Liver (tissue), 9 donors: ENCODE measurements around the gene BMPER. TPM values are rescaled to one million over a fixed set of nuclear protein-coding genes. Genes with fewer than 3 reads are reported as not detected.

Experiments
- DNase-seq: peaks from one replicate; pipeline ENCODE4 v3.0.0-alpha.2; 2017; ENCODE audit warnings: low spot score
- H3K27ac ChIP-seq, 2 donors: one replicate each; pipeline ENCODE4 v1.7.0; 2013; ENCODE audit warnings: inconsistent platforms in 2 of 2, low read length in 2 of 2, control low read depth in 1 of 2, low read depth in 1 of 2, mild to moderate bottlenecking in 1 of 2
- H3K27me3 ChIP-seq, 4 donors: one replicate each; pipeline versions ENCODE4 v1.6.1 to v1.7.0; 2013; ENCODE audit warnings: low read length in 3 of 4, inconsistent platforms in 1 of 4, mild to moderate bottlenecking in 1 of 4, moderate library complexity in 1 of 4; ENCODE audit not compliant: control insufficient read depth in 4 of 4, insufficient read depth in 4 of 4
- H3K36me3 ChIP-seq, 4 donors: one replicate each; pipeline versions ENCODE4 v1.6.1 to v1.7.0; 2013; ENCODE audit warnings: low read length in 3 of 4, mild to moderate bottlenecking in 3 of 4, low read depth in 1 of 4, moderate library complexity in 1 of 4; ENCODE audit not compliant: control insufficient read depth in 4 of 4, insufficient read depth in 3 of 4
- H3K4me1 ChIP-seq, 4 donors: one replicate each; pipeline versions ENCODE4 v1.6.1 to v1.7.0; 2013; ENCODE audit warnings: low read length in 3 of 4, mild to moderate bottlenecking in 3 of 4, moderate library complexity in 1 of 4; ENCODE audit not compliant: control insufficient read depth in 4 of 4, insufficient read depth in 4 of 4
- H3K4me3 ChIP-seq, 3 donors: one replicate each; pipeline versions ENCODE4 v1.6.1 to v1.7.0; 2013; ENCODE audit warnings: low read length in 3 of 3, control low read depth in 1 of 3, low read depth in 1 of 3, mild to moderate bottlenecking in 1 of 3
- H3K9ac ChIP-seq, 2 donors: one replicate each; pipeline ENCODE4 v1.7.0; 2013; ENCODE audit warnings: low read length in 2 of 2, mild to moderate bottlenecking in 2 of 2, moderate library complexity in 2 of 2, control low read depth in 1 of 2, low read depth in 1 of 2
- H3K9me3 ChIP-seq, 4 donors: one replicate each; pipeline versions ENCODE4 v1.6.1 to v1.7.0; 2013; ENCODE audit warnings: low read length in 3 of 4; ENCODE audit not compliant: control insufficient read depth in 4 of 4
- EGR1 ChIP-seq, 2 donors: IDR thresholded peaks; 2 replicates each; pipeline ENCODE4 v1.6.1; 2016 to 2018; ENCODE audit warnings: antibody characterized with exemption in 2 of 2, low read depth in 2 of 2
- FOXA1 ChIP-seq: IDR thresholded peaks from 2 replicates; pipeline ENCODE4 v1.6.1; 2016; ENCODE audit warnings: antibody characterized with exemption
- FOXA2 ChIP-seq: IDR thresholded peaks from 2 replicates; pipeline ENCODE4 v1.6.1; 2016; ENCODE audit warnings: antibody characterized with exemption
- GABPA ChIP-seq, 2 donors: IDR thresholded peaks in 1 of 2; conservative IDR thresholded peaks in 1 of 2; 2 replicates each; pipeline ENCODE4 v1.6.1; 2016; ENCODE audit warnings: antibody characterized with exemption in 2 of 2, mild to moderate bottlenecking in 1 of 2, moderate library complexity in 1 of 2
- HNF4A ChIP-seq, 2 donors: conservative IDR thresholded peaks; 2 replicates each; pipeline ENCODE4 v1.6.1; 2016; ENCODE audit warnings: antibody characterized with exemption in 2 of 2, mild to moderate bottlenecking in 2 of 2
- HNF4G ChIP-seq: IDR thresholded peaks from 2 replicates; pipeline ENCODE4 v1.6.1; 2016; ENCODE audit warnings: antibody characterized with exemption
- JUND ChIP-seq, 2 donors: IDR thresholded peaks; 2 replicates each; pipeline ENCODE4 v1.6.1; 2016; ENCODE audit warnings: antibody characterized with exemption in 2 of 2
- MAX ChIP-seq: IDR thresholded peaks from 2 replicates; pipeline ENCODE4 v1.6.1; 2016; ENCODE audit warnings: antibody characterized with exemption
- NR2F2 ChIP-seq: IDR thresholded peaks from 2 replicates; pipeline ENCODE4 v1.6.1; 2016; ENCODE audit warnings: antibody characterized with exemption
- RAD21 ChIP-seq, 2 donors: IDR thresholded peaks; 2 replicates each; pipeline ENCODE4 v1.6.1; 2016; ENCODE audit warnings: antibody characterized with exemption in 2 of 2, mild to moderate bottlenecking in 2 of 2
- REST ChIP-seq: IDR thresholded peaks from 2 replicates; pipeline ENCODE4 v1.6.1; 2016; ENCODE audit warnings: antibody characterized with exemption, mild to moderate bottlenecking
- RXRA ChIP-seq, 2 donors: IDR thresholded peaks; 2 replicates each; pipeline ENCODE4 v1.6.1; 2017 to 2018; ENCODE audit warnings: antibody characterized with exemption in 2 of 2, mild to moderate bottlenecking in 1 of 2
- SP1 ChIP-seq: IDR thresholded peaks from 2 replicates; pipeline ENCODE4 v1.6.1; 2018; ENCODE audit warnings: antibody characterized with exemption, mild to moderate bottlenecking
- TAF1 ChIP-seq: conservative IDR thresholded peaks from 2 replicates; pipeline ENCODE4 v1.6.1; 2016; ENCODE audit warnings: antibody characterized with exemption, mild to moderate bottlenecking
- YY1 ChIP-seq: IDR thresholded peaks from 2 replicates; pipeline ENCODE4 v1.6.1; 2016; ENCODE audit warnings: antibody characterized with exemption, mild to moderate bottlenecking
- WGBS: extraction: QIAGEN DNeasy Blood & Tissue Kit; methylation state at CpG from one replicate; pipeline ENCODE4 v1.1.7; 2013; 5-methylcytosine and 5-hydroxymethylcytosine counted together
- polyA plus RNA-seq, 2 donors: library from polyadenylated mRNA; stranded (reverse) in 1 of 2; unstranded in 1 of 2; fragments of 200-250 nt in 1 of 2; fragments of >200 nt in 1 of 2; fragmentation: Nextera tagmentation in 1 of 2; extraction: Ambion mirVana in 1 of 2; gene quantifications; one replicate each; pipeline versions ENCODE4 v1.2.1 to v1.2.3, GENCODE V29; 2013 to 2015
- total RNA-seq, 2 donors: library from RNA; depleted of rRNA; stranded (reverse); fragments of >200 nt; gene quantifications; one replicate each; pipeline ENCODE4 v1.2.3, GENCODE V29; 2014
- TF ChIP-seq, protein P1 (sequence below): IDR thresholded peaks from 2 replicates; pipeline ENCODE4 v1.6.1; 2016; ENCODE audit warnings: antibody characterized with exemption
- donor health status: healthy.
- donor health status: healthy.
- donor health status: healthy.
- donor health status: healthy.
- donor health status: healthy.

The BMPER gene
- total and polyA plus RNA-seq, 4 donors = 4.0 to 8.5 (median 6.2) TPM

DNA sequence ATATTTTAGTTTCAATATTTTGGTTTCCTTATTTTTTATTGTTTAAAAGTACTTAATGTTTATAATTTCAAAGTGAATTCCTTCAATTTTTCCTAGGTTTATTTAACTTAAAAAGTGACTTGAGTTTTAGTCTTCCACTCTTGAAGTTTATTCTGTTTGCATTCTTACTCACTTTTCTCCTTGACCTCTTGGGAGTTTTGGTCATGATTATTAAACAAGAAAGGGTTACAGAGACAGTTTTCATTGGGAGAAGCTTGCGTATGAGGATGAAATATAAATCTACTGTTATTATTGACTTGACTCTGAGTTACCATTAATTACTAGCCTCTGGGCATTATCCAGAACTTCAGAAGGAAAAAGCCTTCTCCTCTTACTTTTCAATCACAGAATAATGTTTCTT lies 216.0 kb downstream of the BMPER start:
- no peak overlapping the region for H3K4me3 ChIP-seq
- H3K27ac ChIP-seq = no peak overlapping the region
- WGBS = 47% methylated on average over 1 of the region's 1 CpG
- no peak overlapping the region for H3K9ac ChIP-seq
- H3K36me3 ChIP-seq = no peaks in the 10 kb centered on the region
- no peaks in the 10 kb centered on the region for H3K4me1 ChIP-seq
- DNase-seq = no peak
- H3K27me3 ChIP-seq = no peaks in the 10 kb centered on the region
- no peak for TF ChIP-seq REST
- TF ChIP-seq RAD21 (IDR thresholded peaks at IDR 0.05) = no peak
- TF ChIP-seq FOXA1 = no peak
- TF ChIP-seq JUND (IDR thresholded peaks at IDR 0.05) = no peak
- TF ChIP-seq, protein P1, sequence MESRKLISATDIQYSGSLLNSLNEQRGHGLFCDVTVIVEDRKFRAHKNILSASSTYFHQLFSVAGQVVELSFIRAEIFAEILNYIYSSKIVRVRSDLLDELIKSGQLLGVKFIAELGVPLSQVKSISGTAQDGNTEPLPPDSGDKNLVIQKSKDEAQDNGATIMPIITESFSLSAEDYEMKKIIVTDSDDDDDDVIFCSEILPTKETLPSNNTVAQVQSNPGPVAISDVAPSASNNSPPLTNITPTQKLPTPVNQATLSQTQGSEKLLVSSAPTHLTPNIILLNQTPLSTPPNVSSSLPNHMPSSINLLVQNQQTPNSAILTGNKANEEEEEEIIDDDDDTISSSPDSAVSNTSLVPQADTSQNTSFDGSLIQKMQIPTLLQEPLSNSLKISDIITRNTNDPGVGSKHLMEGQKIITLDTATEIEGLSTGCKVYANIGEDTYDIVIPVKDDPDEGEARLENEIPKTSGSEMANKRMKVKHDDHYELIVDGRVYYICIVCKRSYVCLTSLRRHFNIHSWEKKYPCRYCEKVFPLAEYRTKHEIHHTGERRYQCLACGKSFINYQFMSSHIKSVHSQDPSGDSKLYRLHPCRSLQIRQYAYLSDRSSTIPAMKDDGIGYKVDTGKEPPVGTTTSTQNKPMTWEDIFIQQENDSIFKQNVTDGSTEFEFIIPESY = no peak
- no peak for TF ChIP-seq GABPA (IDR thresholded peaks at IDR 0.05 in 1 of 2, conservative IDR thresholded peaks at IDR 0.05 in 1 of 2)
- TF ChIP-seq NR2F2 = no peak
- no peak for TF ChIP-seq MAX
- no peak for TF ChIP-seq YY1
- TF ChIP-seq EGR1 (IDR thresholded peaks at IDR 0.05; ENCODE audit: low read depth in 2 of 2) = no peak
- H3K9me3 ChIP-seq = peaks cover 0 to 10% (median 6%) of the 10 kb centered on the region in 4 donors

DNA sequence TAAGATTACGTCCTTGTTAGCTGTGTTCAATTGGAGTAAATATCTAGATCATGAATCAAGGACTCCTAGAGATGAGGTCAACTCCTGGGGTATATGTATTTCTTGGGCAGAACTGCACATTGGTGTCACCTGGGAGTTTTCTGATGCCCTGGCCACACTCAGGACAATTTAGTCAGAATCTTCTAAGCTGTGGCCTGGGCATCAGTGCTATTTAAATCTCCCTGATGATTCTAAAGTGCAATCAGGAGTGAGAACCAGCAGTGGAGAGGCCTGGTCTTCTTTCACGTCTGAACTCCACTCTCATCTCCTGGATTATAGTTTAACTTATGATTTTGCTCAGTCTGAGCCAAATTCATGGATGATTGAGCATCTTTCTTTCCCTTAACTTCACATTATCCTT lies 218.0 kb downstream of the BMPER start:
- Histone ChIP-seq H3K9me3 (peaks cover 0 to 10% (median 6%) of the 10 kb centered on the region in 4 donors), H3K27ac (no peak overlapping the region), H3K4me1 (no peaks in the 10 kb centered on the region), H3K27me3 (no peaks in the 10 kb centered on the region), H3K36me3 (no peaks in the 10 kb centered on the region), H3K4me3 (no peak overlapping the region), H3K9ac (no peak overlapping the region)
- no peak for DNase-seq
- TF ChIP-seq JUND (IDR thresholded peaks at IDR 0.05) = no peak
- TF ChIP-seq GABPA (IDR thresholded peaks at IDR 0.05 in 1 of 2, conservative IDR thresholded peaks at IDR 0.05 in 1 of 2) = no peak
- no peak for TF ChIP-seq HNF4A (conservative IDR thresholded peaks at IDR 0.05)
- TF ChIP-seq SP1 = no peak
- no peak for TF ChIP-seq TAF1
- TF ChIP-seq EGR1 (IDR thresholded peaks at IDR 0.05; ENCODE audit: low read depth in 2 of 2) = no peak
- no peak for TF ChIP-seq RXRA (IDR thresholded peaks at IDR 0.05)
- no peak for TF ChIP-seq FOXA2
- TF ChIP-seq HNF4G = no peak
- TF ChIP-seq MAX = no peak
- TF ChIP-seq RAD21 (IDR thresholded peaks at IDR 0.05) = no peak
- no peak for TF ChIP-seq FOXA1
- no peak for TF ChIP-seq YY1
- TF ChIP-seq REST = no peak
- WGBS = 73% methylated on average over 2 of the region's 2 CpGs
